GM12878 (cell line): Measurements from ENCODE around the gene KDELR1. TPM values are rescaled to one million over a fixed set of nuclear protein-coding genes. Genes with fewer than 3 reads are reported as not detected.

Experiments used
- ATAC-seq: fragments of 200-7000 bp; cut with Tn5 transposase; 3 replicates; pipeline ENCODE4 v1.9.1; 2020; ENCODE audit warnings: mild to moderate bottlenecking, moderate library complexity
- BruUV-seq: library from RNA; stranded (reverse); fragments of 400-500 nt; replicated peaks from 2 replicates; lab custom pipeline; 2021; lab: Mats Ljungman, UMichigan
- CTCF ChIA-PET: fragments of 300-600 bp; sonication (Branson Sonifier 250); formaldehyde crosslinking; extraction: SDS; loops from one replicate; lab custom pipeline; 2021; ENCODE audit warnings: inconsistent platforms; lab: Yijun Ruan, JAX
- POLR2A ChIA-PET: fragments of 350-600 bp; formaldehyde crosslinking; extraction: SDS; loops from one replicate; lab custom pipeline; 2021; ENCODE audit warnings: inconsistent platforms; lab: Charles Lee
- RAD21 ChIA-PET: fragments of 300-600 bp; sonication (Branson Sonifier 250); formaldehyde crosslinking; loops from one replicate; lab custom pipeline; 2023; ENCODE audit warnings: antibody characterized with exemption; ENCODE audit not compliant: unreplicated experiment; lab: Charles Lee
- SMC1A ChIA-PET: fragments of 300-600 bp; sonication (Branson Sonifier 250); formaldehyde crosslinking; loops from one replicate; lab custom pipeline; 2023; ENCODE audit not compliant: unreplicated experiment, uncharacterized antibody; lab: Charles Lee
- DNase-seq: peaks from one replicate; pipeline ENCODE4 v3.0.0-alpha.2; 2011; ENCODE audit warnings: low read depth, low spot score
- FAIRE-seq: peaks from 3 replicates; lab custom pipeline; 2011; peaks lifted over from hg19 to GRCh38; lab: Jason Lieb, UNC
- H2AFZ ChIP-seq: 2 replicates; pipeline ENCODE4 v1.6.0; 2011; ENCODE audit warnings: low read depth, low read length, control low read depth; ENCODE audit not compliant: control insufficient read depth
- H3K27ac ChIP-seq: 2 replicates; pipeline ENCODE4 v1.5.1; 2011; ENCODE audit warnings: control low read depth; ENCODE audit not compliant: control insufficient read depth, insufficient read depth
- H3K27me3 ChIP-seq, 2 experiments: replicated peaks in 1 of 2; 2 replicates each; pipeline versions ENCODE4 v1.6.0 to v1.6.1; 2011; ENCODE audit warnings: low read length in 1 of 2; ENCODE audit not compliant: control insufficient read depth in 2 of 2, insufficient read depth in 2 of 2
- H3K36me3 ChIP-seq, 2 experiments: 2 replicates each; pipeline ENCODE4 v1.5.1; 2011; ENCODE audit warnings: low read length in 1 of 2; ENCODE audit not compliant: control insufficient read depth in 2 of 2, insufficient read depth in 2 of 2
- H3K4me1 ChIP-seq: 2 replicates; pipeline ENCODE4 v1.6.1; 2011; ENCODE audit warnings: mild to moderate bottlenecking, low read length, moderate library complexity, mixed read lengths; ENCODE audit not compliant: control insufficient read depth, insufficient read depth
- H3K4me2 ChIP-seq: 2 replicates; pipeline ENCODE4 v1.6.0; 2011; ENCODE audit warnings: control low read depth; ENCODE audit not compliant: control insufficient read depth, insufficient read depth
- H3K4me3 ChIP-seq: fragments of 200-600 bp; sonication (generic); 2 replicates; pipeline ENCODE4 v1.5.1; 2016
- H3K79me2 ChIP-seq: 2 replicates; pipeline ENCODE4 v1.6.0; 2011; ENCODE audit warnings: low read length; ENCODE audit not compliant: control insufficient read depth, insufficient read depth
- H3K9ac ChIP-seq: 2 replicates; pipeline ENCODE4 v1.8.0; 2011; ENCODE audit warnings: low read length, control low read depth, mixed read lengths; ENCODE audit not compliant: control insufficient read depth, insufficient read depth
- H3K9me3 ChIP-seq: replicated peaks from 3 replicates; pipeline ENCODE4 v1.5.1; 2011; ENCODE audit warnings: mild to moderate bottlenecking, low read length; ENCODE audit not compliant: control insufficient read depth, insufficient read depth
- H4K20me1 ChIP-seq: 2 replicates; pipeline ENCODE4 v1.6.0; 2011; ENCODE audit not compliant: control insufficient read depth, insufficient read depth
- CHD4 ChIP-seq: fragments of 200-600 bp; sonication (generic); IDR thresholded peaks from 2 replicates; pipeline ENCODE4 v1.6.1; 2016; ENCODE audit warnings: mild to moderate bottlenecking
- EED ChIP-seq: sonication (generic); IDR thresholded peaks from 2 replicates; pipeline ENCODE4 v1.6.1; 2016; ENCODE audit warnings: antibody characterized with exemption, low read depth
- ELK1 ChIP-seq: IDR thresholded peaks from 2 replicates; pipeline ENCODE4 v1.6.1; 2012; ENCODE audit warnings: low read depth, low read length, improper control_type of control experiment
- FOXM1 ChIP-seq: IDR thresholded peaks from 2 replicates; pipeline ENCODE4 v1.6.1; 2012; ENCODE audit warnings: low read depth, mild to moderate bottlenecking, inconsistent platforms, low read length, moderate library complexity
- HSF1 ChIP-seq: fragments of 150-350 bp; IDR thresholded peaks from 2 replicates; pipeline ENCODE4 v1.6.1; 2014; ENCODE audit warnings: mild to moderate bottlenecking, low read depth, low read length
- PAX5 ChIP-seq: IDR thresholded peaks from 2 replicates; pipeline ENCODE4 v1.6.1; 2011; ENCODE audit warnings: low read depth, low read length, borderline replicate concordance
- PKNOX1 ChIP-seq: fragments of 450-650 bp; IDR thresholded peaks from 2 replicates; pipeline ENCODE4 v1.6.1; 2016; ENCODE audit warnings: mild to moderate bottlenecking
- RELB ChIP-seq: fragments of 450-650 bp; IDR thresholded peaks from 2 replicates; pipeline ENCODE4 v1.6.1; 2017; ENCODE audit warnings: low read depth, mild to moderate bottlenecking, moderate library complexity
- WRNIP1 ChIP-seq: IDR thresholded peaks from 2 replicates; pipeline ENCODE4 v1.6.1; 2011; ENCODE audit warnings: low read depth, low read length, improper control_type of control experiment, borderline replicate concordance
- ZBED1 ChIP-seq: IDR thresholded peaks from 2 replicates; pipeline ENCODE4 v1.6.1; 2016; ENCODE audit warnings: borderline replicate concordance
- ZBTB11 ChIP-seq: fragments of 450-650 bp; formaldehyde crosslinking; IDR thresholded peaks from 2 replicates; pipeline ENCODE4 v1.5.0; 2022; ENCODE audit warnings: mild to moderate bottlenecking, missing genetic modification characterization
- ZBTB33 ChIP-seq: fragments of 450-650 bp; IDR thresholded peaks from 2 replicates; pipeline ENCODE4 v1.6.1; 2017; ENCODE audit warnings: mild to moderate bottlenecking
- ZNF274 ChIP-seq: IDR thresholded peaks from one replicate; pipeline ENCODE4 v1.8.0; 2011; ENCODE audit not compliant: insufficient read length, insufficient read depth
- ZNF384 ChIP-seq: IDR thresholded peaks from 2 replicates; pipeline ENCODE4 v1.6.1; 2012; ENCODE audit warnings: low read depth, mild to moderate bottlenecking, low read length, improper control_type of control experiment, borderline replicate concordance
- WGBS: methylation state at CpG from one replicate; pipeline ENCODE4 v1.1.6; 2016; ENCODE audit warnings: low lambda C conversion rate; ENCODE audit not compliant: insufficient replicate concordance, insufficient coverage; ENCODE audit errors: missing lambda C conversion rate; 5-methylcytosine and 5-hydroxymethylcytosine counted together
- in situ Hi-C: fragments of 300-500 bp; cut with MboI; formaldehyde crosslinking; loops from 9 replicates; pipeline ENCODE4 v1.14.3; 2018; ENCODE audit warnings: mixed read lengths
- intact Hi-C: fragments of 100-400 bp; cut with micrococcal nuclease; formaldehyde crosslinking; loops from one replicate; pipeline ENCODE4 v1.14.2; 2022; ENCODE audit not compliant: unreplicated experiment
- polyA plus RNA-seq, 11 experiments: library from polyadenylated mRNA; depleted of rRNA in 4 of 11; unstranded in 6 of 11; stranded (reverse) in 5 of 11; fragments of >200 nt; fragmentation: Nextera tagmentation in 4 of 11; fragmentation: Illumina TruSeq in 1 of 11; extraction: Ambion mirVana in 4 of 11; extraction: Trizol in 1 of 11; gene quantifications; 1 replicate in 1 of 11; 2 replicates in 10 of 11; pipeline versions ENCODE4 v1.2.1 to v1.2.3, GENCODE V29; 2011 to 2016; ENCODE audit warnings: inconsistent platforms in 2 of 11, missing spikeins in 2 of 11, low read depth in 1 of 11
- total RNA-seq, 4 experiments: library from RNA; depleted of rRNA in 3 of 4; stranded (reverse); fragments of >200 nt in 3 of 4; fragmentation: Illumina TruSeq in 1 of 4; extraction: Trizol in 1 of 4; gene quantifications; 2 replicates each; pipeline versions ENCODE4 v1.2.1 to v1.2.3, GENCODE V29; 2013 to 2021

KDELR1 gene
- total and polyA plus RNA-seq, 10 of the 15 experiments (the other 5 are each of a cell fraction or from before 2014, with no cell fraction given): 2.3 to 71.0 (median 45.2) TPM

GRCh38 chr19:48365602-48366001 is 25.7 kb downstream of the KDELR1 start:
- CTCF ChIA-PET: interaction anchor here (1.3 to 3.1 kb wide), 2 partner anchors 26 to 31 kb away, joined by 4 to 36 read pairs; partner anchors contain the start of gene KDELR1
- Histone ChIP-seq H3K27me3 (no peaks in the 10 kb centered on the region), H3K4me1 (peaks cover 9% of the 10 kb centered on the region; the same call in 1 of the 2 replicates), H3K9me3 (no peaks in the 10 kb centered on the region), H3K79me2 (peaks cover 3% of the 10 kb centered on the region), H3K4me2 (no peak overlapping the region), H3K4me3 (no peak overlapping the region), H3K27ac (no peak overlapping the region), H2AFZ (no peak overlapping the region), H4K20me1 (no peaks in the 10 kb centered on the region), H3K9ac (no peak overlapping the region), H3K36me3 (no peaks in the 10 kb centered on the region)
- intact Hi-C loops: no loop called here
- SMC1A ChIA-PET: no interaction called here
- no peak for DNase-seq
- FAIRE-seq: no peak
- no peak for ATAC-seq
- RAD21 ChIA-PET: no interaction called here
- POLR2A ChIA-PET: interaction anchor here (0.6 kb wide), 1 partner anchor 125 kb away, joined by 3 read pairs; no protein-coding TSS in a partner anchor
- in situ Hi-C loops: no loop called here
- WGBS: 84% methylated on average over 9 of the region's 11 CpGs
- no TSS peak for BruUV-seq
- TF ChIP-seq ZNF274 (no peak), RELB (no peak), ZBTB11 (CRISPR knock-in tag) (no peak), CHD4 (no peak), FOXM1 (no peak), ZNF384 (no peak), ZBED1 (no peak), HSF1 (no peak), WRNIP1 (no peak), PAX5 (no peak), PKNOX1 (no peak), ELK1 (no peak), ZBTB33 (no peak), EED (no peak)
